GM12892 (cell line): Measurements from ENCODE around the gene LIFR.

Experiments used
- POLR2A ChIP-seq: IDR thresholded peaks from 2 replicates; pipeline ENCODE4 v1.6.1; 2011; ENCODE audit warnings: low read depth, low read length, control low read depth
- POLR2AphosphoS5 ChIP-seq: IDR thresholded peaks from 2 replicates; pipeline ENCODE4 v1.6.1; 2011; ENCODE audit warnings: low read depth, low read length, control low read depth
- TAF1 ChIP-seq: IDR thresholded peaks from 2 replicates; pipeline ENCODE4 v1.6.1; 2011; ENCODE audit warnings: low read depth, mild to moderate bottlenecking, control low read depth, low read length, borderline replicate concordance

DNA sequence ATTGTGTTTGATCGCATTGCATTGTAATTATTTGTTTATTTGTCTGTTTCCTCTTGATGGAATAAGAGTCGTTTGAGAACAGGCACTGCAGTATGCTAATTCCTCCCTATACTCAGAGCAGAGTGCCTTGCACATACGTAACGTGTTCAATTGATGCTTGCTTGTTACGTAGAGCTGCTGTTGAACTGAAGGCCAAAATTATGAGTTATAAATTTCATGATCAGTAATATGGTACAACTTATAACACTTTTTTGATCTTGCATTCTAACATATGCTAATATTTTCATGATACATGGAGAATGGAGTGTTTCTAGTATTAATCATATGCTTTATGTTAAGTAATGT, 26.5 kb upstream of the LIFR start:
- TF ChIP-seq POLR2AphosphoS5 (no peak), TAF1 (no peak), POLR2A (no peak)
